Kidney capillary endothelial cell (primary cell): ENCODE measurements around the gene CFP.

ENCODE experiments used
- DNase-seq: peaks from one replicate; pipeline ENCODE4 v3.0.0-alpha.2; 2018; ENCODE audit warnings: low spot score

The CFP gene

GRCh38 chrX:47574076-47574546 is 55.6 kb downstream of the CFP start:
- DNase-seq = no peak

GRCh38 chrX:47573341-47574075 is 56.2 kb downstream of the CFP start:
- DNase-seq = no peak
